Effector CD4-positive, alpha-beta T cell (primary cell): ENCODE results near the gene METTL23.
A peak's percentile ranks its signal among the peaks of the same experiment; 100 is the strongest.
"Not testable (repeated sequence)": the region's sequence is repeated elsewhere in the genome, so short reads cannot be mapped to it uniquely, and the experiment has no call there.

Experiments used
- DNase-seq: peaks from one replicate; pipeline ENCODE4 v3.0.0-alpha.2; 2020

The METTL23 gene

DNA sequence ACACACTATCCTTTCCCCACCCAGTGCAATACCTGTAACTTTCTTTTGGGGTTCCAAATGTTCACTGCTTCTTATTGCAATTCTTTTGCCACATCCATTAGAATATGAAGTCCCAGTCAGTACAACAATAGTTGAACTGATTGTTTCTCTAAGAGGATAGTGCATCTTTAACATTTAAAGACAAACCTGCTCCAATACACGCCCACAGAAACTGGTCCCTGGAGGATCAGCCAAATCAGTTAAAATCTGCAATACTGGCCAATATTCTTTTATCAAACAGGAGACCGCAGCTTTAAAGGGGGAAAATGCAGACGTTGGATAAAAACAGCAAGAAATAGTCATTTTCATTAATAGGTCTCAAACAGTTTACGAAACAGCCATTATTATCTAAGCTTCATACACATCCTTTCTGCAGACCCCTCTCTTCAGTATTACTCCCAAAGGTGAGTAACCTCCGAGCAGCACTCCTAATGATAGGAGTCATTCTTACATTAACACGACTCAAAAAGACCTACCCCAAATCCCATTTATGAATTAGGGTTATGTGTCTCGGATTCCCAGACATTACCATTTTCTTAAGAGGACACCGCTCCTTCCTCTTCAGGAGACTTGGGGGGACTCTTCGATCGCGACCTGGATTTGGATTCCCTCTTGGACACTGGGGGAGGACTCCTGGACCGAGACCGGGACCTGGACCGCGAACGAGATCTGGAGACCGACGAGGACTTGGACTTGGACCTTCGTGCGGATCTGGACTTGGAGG lies 9.1 kb downstream of the METTL23 start:
- no peak for DNase-seq

DNA sequence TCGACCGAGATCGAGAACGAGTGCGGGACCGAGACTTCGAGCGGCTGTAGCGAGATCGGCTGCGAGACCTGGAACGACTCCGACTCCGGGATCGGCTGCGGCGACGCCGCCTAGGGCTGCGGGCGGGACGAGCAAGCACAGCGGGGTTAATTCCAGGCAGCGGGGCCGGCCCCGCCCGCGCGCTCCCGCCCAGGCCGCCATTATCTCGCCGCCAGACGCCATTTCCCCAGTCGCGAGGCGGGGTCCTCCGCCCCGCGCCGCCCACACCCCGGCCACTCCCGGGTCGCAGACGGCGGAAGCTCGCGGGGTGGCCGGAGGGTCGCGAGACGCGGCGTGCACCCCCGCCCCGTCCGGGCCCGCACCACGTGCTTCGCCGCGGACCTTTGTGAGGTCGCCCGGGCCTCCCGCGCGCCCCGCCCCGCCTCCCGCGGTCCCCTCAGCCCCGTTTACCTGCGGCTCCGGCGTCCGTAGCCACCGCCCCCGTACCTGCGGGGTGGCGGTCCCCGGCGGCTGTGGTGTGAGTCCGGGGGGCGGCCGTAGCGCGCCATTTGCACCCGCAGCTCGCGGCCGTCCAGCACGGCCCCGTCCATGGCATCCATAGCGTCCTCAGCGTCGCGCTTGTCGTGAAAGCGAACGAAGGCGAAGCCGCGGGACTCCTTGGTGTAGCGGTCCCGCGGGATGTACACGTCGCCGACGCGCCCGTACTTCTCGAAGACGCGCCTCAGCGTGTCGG lies 9.9 kb downstream of the METTL23 start:
- peak; percentile 44 for DNase-seq

DNA sequence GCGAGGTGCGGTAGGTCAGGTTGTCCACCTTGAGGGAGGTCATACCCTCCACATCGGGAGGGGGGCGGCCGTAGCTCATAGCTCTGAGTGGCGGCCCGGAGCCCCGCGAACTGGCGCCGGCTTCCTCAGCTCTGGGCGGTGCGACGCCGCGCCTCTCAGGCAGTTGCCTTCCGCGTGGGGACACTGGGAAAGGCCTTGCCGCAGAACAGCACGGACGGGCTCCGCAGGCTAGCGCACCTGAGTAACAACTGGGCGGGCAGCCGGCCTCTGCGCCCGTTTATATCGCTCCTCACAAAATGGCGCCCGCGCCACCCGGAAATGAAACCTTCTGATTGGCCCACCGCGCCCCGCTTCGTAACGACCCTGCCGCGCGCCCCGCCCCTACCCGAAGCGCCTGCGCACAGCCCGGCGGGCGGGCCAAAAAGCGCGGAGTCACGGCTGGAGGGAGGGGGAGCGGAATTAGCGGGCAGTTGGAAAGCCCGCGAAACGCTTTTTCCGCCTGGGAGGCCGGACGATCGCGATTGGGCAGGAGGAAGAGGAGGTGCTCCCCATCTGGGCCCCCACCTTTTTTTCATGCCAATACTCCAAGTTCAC lies 10.5 kb downstream of the METTL23 start, which contains the start of gene SRSF2:
SRSF2 (minus strand) TSS at position 250 of the 594 bp plus-strand sequence; CDS start at position 79, 171 bp downstream.
- DNase-seq = peak; percentile 97

DNA sequence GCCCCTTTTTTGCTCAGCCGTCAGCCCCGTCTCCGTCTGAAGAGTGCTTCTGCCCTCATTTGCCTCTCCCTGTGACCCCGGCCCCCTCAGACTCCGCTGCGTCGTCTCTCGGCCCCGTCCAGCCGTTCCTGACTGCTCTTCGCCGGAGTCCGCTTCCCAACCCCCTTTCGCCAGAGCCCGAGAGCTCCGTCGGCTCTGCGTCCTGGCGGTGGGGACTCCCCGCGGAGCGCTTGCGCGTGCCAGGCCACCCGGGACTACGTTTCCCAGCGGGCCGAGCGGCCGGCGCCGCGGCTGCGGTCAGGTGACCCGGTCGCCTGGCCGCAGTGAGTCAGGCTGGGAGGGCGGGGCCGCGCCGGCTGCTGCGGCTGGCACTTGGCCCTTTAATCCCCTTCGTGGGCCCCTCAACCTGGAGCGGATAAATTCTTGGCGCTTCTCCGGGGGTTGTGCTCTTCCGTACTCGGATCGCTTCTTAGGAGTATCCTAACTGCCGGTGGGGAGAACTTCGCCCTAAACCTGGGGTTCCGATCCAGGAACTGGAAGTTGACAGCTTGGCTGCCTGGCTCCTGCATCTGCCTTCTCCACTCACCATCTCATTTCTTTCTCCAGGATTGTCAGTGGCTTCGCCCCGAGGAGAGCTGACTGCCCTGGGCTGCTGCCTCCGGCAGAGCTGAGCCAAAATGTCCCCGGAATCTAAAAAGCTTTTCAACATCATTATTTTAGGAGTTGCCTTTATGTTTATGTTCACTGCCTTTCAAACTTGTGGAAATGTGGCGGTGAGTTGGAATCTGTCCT lies 11.2 kb downstream of the METTL23 start, which contains the start of gene MFSD11:
MFSD11 (plus strand) TSS at position 444 of the 792 bp plus-strand sequence; CDS start at position 678, 234 bp downstream.
- DNase-seq = peak; percentile 86

DNA sequence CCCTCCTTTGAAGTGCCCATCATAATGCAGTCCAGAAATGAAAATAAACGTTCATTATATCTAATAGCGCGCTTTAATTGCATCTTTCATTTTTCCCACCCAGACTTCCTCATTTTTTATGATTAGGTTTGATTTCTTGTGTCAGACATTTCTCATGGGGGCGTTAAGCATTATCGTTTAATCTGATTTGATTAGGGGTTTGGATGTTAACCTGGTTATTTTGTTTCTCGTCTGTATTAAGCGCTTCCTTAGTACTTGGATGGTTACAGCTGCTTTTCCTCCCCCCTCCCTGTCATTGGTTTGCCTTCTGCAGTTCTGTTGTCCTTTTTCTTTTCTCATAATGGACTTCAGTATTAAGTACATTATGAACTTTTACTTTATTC lies 11.8 kb downstream of the METTL23 start:
- no peak for DNase-seq

DNA sequence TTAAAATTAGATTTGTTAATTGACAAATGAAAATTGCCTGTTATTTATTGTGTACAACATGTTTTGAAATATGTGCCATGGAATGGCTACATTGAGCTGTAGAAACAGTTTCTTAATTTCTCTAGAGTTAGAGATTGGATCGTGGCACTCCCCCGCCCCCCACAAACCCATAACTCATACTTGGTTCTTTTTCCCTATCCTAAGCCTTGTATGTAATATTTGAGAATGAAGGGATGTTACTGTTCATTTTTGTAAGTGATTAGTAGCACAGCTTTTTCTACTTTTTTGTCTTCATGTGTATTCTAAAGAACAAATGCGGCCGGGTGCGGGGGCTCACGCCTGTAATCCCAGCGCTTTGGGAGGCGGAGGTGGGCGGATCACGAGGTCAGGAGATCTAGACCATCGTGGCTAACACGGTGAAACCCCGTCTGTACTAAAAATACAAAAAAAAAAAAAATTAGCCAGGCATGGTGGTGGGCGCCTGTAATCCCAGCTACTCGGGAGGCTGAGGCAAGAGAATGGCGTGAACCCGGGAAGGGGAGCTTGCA lies 13.0 kb downstream of the METTL23 start:
- not testable (repeated sequence) for DNase-seq

DNA sequence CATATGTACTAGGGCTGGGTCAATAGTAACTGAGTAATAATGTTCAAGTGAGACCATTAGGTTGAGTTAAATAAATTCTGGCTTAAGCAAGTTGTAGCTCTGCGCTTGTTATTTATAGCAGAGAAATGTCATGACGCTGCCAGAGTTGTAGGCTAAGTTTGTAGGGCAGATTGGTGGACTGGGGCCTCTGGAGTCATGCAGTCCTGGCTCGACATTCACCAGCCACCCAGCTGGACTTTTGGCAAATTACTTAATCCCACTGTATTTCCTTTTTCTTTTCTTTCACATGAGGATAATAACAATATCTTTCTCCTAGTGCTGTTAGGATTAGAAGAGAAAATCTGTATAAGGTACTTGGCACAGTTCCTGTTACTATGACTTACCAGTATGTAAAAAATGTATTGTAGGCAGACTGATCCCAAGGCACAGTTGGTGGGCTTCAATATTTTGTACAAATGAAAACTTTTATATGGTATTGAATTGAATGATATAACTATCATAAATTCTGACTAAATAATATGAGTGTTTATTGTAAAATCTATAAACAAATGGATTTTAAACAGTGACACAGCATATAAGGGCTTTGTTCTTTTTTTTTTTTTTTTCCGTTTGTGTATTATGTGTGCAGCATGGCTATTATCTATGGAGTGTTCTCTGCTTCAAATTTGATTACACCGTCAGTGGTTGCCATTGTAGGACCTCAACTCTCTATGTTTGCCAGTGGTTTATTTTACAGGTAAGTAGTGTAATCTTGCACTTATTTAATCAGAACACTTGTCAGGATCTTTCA lies 13.9 kb downstream of the METTL23 start:
- no peak for DNase-seq

DNA sequence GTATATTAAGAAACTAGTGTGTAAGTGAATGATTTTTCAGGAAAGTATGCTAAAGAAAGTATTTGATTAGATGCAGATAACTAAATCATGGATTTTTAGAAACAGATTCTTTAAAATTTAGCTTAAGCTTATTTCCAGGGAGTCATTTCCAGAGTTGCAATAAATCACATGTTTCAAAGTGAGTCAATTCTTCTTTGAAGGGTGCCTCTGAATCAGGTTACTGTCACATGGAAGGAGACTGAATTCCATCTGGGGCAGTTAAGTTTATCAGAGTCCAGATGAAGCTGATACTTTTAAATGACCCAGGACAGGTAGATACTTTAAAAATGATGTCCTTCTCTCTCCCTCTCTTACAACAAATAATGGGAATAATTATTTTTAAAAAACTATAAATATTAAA lies 16.3 kb downstream of the METTL23 start:
- DNase-seq = no peak

DNA sequence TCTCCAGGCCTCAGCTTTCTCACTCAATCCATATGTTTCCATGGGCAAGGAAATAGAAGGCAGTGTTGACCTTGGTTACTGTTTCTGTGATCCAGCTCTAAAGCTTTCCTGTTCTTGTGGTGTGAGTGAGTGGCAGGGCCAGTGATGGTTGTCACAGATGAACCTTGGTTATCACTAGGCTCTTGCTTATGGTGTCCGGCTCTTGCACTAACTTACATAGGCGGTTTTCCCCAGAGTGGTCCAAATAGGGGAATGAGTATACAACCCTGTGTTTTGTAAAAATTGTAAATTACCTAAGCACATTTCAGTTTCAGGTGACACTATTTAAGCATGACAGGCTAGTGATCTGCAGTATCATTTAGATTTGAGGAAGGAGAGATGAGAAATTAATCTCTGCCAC lies 18.1 kb downstream of the METTL23 start:
- no peak for DNase-seq

DNA sequence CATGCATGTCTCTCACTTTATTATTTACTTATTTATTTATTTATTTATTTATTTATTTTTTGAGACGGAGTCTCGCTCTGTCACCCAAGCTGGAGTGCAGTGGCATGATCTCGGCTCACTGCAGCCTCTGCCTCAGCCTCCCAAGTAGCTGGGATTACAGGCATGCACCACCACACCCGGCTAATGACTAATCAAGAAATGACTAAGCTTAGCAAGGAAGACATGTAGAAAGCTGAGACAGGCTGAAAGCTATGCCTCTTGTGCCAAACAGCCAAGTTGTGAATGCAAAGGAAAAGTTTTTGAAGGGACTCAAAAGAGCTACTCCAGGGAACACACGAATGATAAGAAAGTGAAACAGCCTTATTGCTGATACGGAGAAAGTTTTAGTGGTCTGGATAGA lies 19.1 kb downstream of the METTL23 start:
- not testable (repeated sequence) for DNase-seq

DNA sequence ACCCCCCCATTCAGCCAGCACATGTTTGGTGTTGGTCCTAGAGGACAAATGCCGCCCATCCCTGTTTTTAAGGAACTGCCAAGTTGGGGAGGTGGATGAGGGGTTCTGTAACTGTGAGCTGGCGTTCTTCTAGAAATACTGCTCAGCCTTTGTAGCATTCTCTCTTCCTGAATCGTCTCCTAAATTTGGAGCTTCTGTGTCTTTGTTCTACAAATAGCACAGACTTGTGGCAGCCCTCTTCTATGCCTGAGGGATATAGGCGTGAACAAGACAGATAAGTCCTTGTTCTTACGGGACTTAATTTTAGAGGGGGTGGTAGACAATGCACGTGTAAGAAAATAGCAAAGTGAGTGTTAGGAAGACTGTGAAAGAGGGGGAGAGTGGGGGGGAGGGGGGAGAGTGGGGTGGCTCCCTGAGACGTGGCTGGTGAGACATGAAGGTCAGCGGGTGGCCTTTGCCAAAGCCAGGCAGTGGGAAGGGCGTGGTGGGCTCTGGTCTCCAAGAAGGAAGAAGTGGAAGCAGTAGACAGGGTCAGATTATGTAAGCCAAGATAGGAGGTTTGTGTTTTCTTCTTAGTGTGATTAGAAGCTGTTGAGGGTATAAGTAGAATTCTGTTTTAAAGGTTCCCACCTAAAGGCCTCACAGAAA lies 21.2 kb downstream of the METTL23 start:
- DNase-seq = no peak

DNA sequence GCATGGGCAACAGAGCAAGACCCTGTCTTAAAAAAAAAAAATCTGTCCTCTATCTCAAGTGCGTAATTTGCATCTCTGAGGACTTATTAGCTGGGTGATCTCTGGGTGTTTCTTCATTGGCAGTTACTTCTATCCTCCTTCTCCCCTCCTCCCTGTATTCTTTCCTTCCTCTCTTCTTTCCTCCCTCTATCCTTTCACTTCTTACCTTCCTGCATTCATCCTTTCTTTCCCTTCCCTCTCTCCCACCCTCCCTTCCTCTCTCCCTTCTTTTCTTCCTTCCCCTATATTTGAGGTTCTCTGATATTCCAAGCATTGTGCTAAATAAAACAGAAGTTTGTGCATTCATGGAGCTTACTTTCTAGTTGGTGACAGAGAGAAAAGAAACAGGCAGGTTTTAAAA lies 22.0 kb downstream of the METTL23 start:
- DNase-seq = no peak

DNA sequence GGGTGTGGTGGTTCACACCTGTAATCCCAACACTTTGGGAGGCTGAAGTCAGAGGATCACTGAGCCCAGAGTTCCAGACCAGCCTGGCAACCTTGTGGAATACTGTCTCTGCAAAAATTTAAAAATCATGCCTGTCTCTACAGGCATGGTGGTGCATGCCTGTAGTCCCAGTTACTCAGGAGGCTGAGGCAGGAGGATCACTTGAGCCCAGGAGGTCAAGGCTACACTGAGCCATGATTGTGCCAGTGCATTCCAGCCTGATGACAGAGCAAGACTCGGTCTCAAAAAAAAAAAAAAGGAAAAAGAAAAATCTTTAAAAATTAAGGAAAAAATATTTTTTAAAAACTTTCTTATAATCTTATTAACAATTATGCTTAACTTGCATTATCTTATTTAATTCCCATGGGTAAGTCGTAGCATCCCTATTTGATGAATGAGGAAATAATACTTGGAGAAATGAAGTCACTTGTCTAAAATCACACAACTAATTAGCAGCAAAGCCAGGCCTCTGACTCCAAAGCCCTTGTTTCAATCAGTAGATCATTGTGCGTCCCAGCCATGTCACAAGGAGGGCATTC lies 24.9 kb downstream of the METTL23 start:
- no peak for DNase-seq

DNA sequence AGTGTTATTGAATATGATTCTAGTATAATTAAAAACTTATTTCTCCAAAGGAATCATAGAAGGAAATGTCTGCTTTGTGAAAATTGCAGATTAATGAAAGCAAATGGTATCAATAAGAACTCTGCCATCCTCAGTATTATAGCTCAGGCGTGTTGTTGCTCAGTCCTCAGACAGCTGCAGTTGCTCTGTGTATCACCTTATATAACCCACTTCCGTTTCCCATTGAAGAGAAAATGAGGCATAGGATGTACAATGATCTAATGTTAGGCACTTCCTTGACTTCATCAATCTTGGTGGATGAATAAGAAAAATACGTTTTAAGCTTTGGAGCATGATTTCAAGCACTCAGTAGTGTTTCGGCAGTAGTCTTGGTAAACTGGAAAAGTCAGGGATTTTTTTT lies 25.4 kb downstream of the METTL23 start:
- peak; percentile 29 for DNase-seq

DNA sequence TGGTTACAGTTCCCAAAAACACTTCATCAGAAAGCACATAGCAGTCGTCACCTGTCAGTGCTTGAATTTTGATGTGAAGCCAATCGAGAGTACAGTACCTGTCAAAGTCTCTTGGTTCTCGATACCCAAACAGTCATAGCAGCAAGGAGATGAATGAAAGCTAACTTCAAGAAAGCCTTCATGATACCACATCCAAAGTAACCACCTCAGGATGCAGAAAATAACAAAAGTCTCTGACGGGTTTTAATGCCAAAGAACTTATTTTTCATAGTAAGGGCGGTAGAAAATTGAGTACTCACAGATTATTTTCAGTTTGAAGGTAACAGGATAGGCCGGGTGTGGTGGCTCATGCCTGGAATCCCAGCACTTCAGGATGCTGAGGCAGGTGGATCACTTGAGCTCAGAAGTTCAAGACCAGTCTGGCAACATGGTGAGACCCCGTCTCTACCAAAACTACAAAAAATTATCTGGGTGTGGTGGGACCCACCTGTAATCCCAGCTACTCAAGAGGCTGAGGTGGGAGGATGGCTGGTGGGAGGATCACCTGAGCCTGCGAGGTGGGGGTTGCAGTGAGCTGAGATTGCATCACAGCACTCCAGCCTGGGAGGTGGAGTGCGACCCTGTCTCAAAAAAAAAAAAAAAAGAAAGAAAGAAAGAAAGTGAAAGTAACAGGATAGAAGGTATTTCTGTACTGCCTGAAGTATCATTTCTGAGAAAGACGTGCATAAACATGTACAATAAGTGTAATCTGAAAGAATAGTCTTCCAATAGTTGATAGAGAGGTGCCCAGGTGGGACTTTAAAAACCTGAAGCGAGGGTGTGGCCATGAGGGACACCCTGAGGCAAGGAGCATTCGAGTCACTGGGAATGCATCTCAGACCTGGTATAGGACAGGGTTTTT lies 26.7 kb downstream of the METTL23 start:
- DNase-seq = peak; percentile 28

DNA sequence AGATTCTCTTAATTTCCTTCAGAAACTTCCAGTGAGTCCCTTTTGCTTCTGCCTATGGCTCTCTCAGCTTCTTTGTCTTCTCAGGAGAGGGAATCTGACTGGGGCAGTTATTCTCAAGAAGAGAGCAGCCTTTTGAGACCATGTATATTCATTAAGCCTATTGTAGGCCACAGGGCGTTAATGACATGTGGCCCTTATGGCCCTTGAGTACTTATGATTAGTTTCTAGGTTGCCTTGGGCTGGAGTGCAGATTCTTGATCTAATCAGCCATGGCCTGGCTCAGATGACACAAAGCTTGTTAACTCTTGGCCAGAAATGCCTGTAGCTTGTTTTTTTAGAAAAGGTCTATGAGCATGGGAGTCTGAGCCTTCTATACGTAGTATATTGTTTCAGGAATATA lies 28.6 kb downstream of the METTL23 start:
- DNase-seq = no peak

DNA sequence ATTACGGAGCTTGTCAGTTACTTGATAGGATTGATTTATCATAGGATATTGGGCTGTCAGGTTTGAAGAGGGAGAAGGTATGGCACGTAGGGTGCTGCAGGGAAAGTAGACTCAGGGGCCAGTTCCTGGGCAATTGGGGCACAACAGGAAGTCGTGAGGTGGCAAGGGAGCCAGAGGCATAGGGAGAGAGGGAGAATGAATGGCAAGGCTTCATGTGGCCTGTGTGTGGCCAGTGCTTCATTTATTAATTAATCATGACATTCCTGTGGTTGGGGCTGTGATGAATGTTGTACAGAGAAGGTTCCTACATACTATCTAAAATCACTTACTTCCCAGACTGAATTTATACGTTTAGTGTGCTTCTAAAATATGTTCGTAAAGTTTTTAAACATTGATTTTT lies 30.6 kb downstream of the METTL23 start:
- no peak for DNase-seq

DNA sequence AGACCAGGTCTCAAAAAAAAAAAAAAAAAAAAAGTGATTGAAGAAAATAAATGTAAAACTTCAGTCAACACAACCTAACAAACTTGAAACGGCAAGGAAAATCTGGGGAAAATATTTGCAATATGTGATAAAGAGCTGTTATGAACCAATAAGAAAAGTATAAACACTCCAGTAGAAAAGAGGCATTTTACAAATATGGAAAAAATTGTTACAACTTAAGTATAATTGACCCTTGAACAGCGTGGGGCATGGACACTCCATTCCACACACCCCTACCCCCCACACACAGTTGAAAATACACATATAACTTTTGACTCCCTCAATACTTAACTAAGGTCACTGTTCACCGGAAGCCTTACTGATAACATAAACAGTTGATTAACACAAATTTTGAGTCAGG lies 31.9 kb downstream of the METTL23 start:
- DNase-seq = no peak

DNA sequence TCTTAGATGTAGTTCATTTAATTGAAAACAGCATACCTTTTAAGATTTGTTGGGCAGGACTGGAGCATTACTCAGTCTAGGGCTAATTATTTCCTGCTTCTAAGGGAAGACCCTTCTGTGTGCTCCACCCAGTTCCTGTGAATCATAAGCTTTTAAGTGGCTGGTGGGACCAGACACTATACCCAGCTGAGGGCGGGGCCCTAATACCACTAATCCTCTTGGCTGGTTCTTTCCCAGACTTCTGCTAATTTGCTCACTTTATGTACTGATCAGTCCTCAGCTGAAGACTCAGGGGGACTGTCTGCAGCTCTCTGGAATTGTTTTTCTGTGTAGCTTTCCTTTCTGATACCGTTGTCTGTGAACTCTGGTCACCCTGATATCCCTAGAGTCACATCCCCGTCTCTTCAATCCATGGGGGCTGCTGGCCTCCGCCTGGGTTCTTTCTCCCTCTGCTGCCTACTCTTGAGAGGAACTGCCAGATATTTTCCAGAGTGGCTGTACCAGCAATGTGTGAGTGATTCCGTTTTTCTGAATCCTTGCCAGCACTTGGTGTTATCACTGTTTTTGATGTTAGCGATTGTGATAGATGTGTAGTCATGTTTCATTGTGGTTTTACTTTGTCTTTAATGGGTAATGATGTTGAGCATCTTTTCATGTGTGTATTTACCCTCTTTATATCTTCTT lies 46.3 kb downstream of the METTL23 start:
- DNase-seq = peak; percentile 67
